Gastroesophageal sphincter (tissue), 4 donors: ENCODE data around the gene CRYBB2. TPM values are rescaled to one million over a fixed set of nuclear protein-coding genes. Genes with fewer than 3 reads are reported as not detected.

Source experiments
- ATAC-seq: fragments of 150-250 bp; one replicate; pipeline ENCODE4 v1.9.1; 2016; ENCODE audit warnings: mild to moderate bottlenecking, moderate library complexity
- H3K27ac ChIP-seq, 4 donors: fragments of 200-600 bp; sonication (generic) in 3 of 4; 1 replicate in 3 of 4; 2 replicates in 1 of 4; pipeline ENCODE4 v1.5.1; 2016 to 2019
- H3K27me3 ChIP-seq: fragments of 200-600 bp; sonication (generic); one replicate; pipeline ENCODE4 v1.5.1; 2019
- H3K36me3 ChIP-seq, 2 donors: fragments of 200-600 bp; sonication (generic); one replicate each; pipeline ENCODE4 v1.5.1; 2019; ENCODE audit warnings: control low read depth in 1 of 2
- H3K4me1 ChIP-seq, 3 donors: fragments of 200-600 bp; sonication (generic); 1 replicate in 2 of 3; 2 replicates in 1 of 3; pipeline ENCODE4 v1.5.1; 2016 to 2019; ENCODE audit warnings: control low read depth in 2 of 3
- H3K4me3 ChIP-seq, 2 donors: fragments of 200-600 bp; sonication (generic); one replicate each; pipeline ENCODE4 v1.5.1; 2019; ENCODE audit warnings: mild to moderate bottlenecking in 1 of 2, moderate library complexity in 1 of 2
- H3K9me3 ChIP-seq, 3 donors: fragments of 200-600 bp; sonication (generic); one replicate each; pipeline ENCODE4 v1.5.1; 2017 to 2019; ENCODE audit warnings: control low read depth in 2 of 3
- EP300 ChIP-seq: sonication (generic); formaldehyde crosslinking; IDR thresholded peaks from one replicate; pipeline ENCODE4 v1.6.1; 2017; ENCODE audit warnings: antibody characterized with exemption, mild to moderate bottlenecking
- POLR2A ChIP-seq, 2 donors: fragments of 450-650 bp; IDR thresholded peaks; one replicate each; pipeline ENCODE4 v1.6.1; 2017; ENCODE audit warnings: antibody characterized with exemption in 2 of 2, mild to moderate bottlenecking in 2 of 2, moderate library complexity in 1 of 2
- POLR2AphosphoS5 ChIP-seq: sonication (generic); formaldehyde crosslinking; IDR thresholded peaks from one replicate; pipeline ENCODE4 v1.6.1; 2017; ENCODE audit warnings: antibody characterized with exemption
- WGBS, 2 donors: methylation state at CpG; one replicate each; pipeline ENCODE4 v1.1.5; 2018; ENCODE audit warnings: low coverage in 1 of 2; 5-methylcytosine and 5-hydroxymethylcytosine counted together
- total RNA-seq, 4 donors: library from RNA; depleted of rRNA; stranded (reverse); fragments of >200 nt; gene quantifications; one replicate each; pipeline ENCODE4 v1.1.0, GENCODE V29; 2016
- TF ChIP-seq, protein P1 (sequence below), 4 experiments: fragments of 200-600 bp in 2 of 4; fragments of 450-650 bp in 2 of 4; sonication (generic) in 1 of 4; IDR thresholded peaks; one replicate each; pipeline ENCODE4 v1.5.1; 2017 to 2019; ENCODE audit warnings: antibody characterized with exemption in 4 of 4, mild to moderate bottlenecking in 2 of 4, moderate library complexity in 2 of 4

The CRYBB2 gene
- total RNA-seq, 4 donors from 2014 or later: not detected

DNA sequence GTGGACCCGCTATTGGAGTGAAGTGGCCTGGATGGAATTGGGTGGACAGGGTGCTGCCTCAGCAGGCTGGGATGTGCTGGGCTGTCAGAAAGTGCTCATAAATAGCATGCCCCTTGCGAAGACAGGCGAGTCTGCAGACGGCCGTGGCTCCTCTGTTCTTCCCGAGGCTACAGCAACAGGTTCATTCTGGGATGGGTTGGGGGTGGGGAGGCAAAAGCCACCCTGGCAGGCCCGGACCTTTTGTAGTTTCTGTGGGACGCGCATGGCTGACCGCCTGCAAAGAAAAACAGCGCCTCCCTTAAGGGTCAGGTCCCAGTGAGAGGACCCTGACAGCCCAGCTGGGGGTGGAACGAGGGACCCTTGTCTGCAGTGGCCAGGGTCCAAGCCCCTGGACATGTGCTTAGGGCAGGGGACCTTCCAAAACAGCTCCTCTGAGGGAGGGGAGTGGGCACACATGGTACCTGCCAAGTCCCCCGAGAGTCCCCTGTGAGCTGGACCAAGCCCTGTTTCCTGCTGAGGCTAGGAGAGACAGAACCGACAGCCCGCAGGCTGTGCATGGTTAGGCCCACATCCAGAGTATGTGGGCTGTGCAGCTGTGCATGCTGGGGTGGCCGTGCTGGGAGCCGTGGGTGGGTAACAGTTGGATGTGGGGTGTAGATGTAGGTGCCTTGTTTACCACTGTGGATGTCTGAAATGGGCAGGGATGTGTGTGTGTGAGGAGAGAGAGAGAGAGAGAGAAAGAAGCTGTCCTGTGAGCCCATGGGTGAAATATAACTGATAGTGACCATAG is 19.5 kb upstream of the CRYBB2 start, which contains the start of gene CRYBB3:
Gene CRYBB3, plus strand, starts transcription at position 128 of the 790 bp plus-strand sequence. CDS start 1,539 bp downstream, outside the sequence.
- no peak within 1 kb of the TSS for H3K4me3 ChIP-seq
- TF ChIP-seq, protein P1, sequence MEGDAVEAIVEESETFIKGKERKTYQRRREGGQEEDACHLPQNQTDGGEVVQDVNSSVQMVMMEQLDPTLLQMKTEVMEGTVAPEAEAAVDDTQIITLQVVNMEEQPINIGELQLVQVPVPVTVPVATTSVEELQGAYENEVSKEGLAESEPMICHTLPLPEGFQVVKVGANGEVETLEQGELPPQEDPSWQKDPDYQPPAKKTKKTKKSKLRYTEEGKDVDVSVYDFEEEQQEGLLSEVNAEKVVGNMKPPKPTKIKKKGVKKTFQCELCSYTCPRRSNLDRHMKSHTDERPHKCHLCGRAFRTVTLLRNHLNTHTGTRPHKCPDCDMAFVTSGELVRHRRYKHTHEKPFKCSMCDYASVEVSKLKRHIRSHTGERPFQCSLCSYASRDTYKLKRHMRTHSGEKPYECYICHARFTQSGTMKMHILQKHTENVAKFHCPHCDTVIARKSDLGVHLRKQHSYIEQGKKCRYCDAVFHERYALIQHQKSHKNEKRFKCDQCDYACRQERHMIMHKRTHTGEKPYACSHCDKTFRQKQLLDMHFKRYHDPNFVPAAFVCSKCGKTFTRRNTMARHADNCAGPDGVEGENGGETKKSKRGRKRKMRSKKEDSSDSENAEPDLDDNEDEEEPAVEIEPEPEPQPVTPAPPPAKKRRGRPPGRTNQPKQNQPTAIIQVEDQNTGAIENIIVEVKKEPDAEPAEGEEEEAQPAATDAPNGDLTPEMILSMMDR (IDR thresholded peaks at IDR 0.05): no peak
- TF ChIP-seq POLR2AphosphoS5 (no peak), EP300 (no peak), POLR2A (IDR thresholded peaks at IDR 0.05) (no peak)
- no peaks in the 10 kb centered on the region for H3K27me3 ChIP-seq
- no peaks in the 10 kb centered on the region for H3K9me3 ChIP-seq
- peaks cover 0 to 60% of the 10 kb centered on the region in 2 donors for H3K36me3 ChIP-seq
- no peak within 1 kb of the TSS for H3K27ac ChIP-seq
- ATAC-seq: no peak
- WGBS, 2 donors: no CpG with 5 or more reads among the region's 17 CpGs
- H3K4me1 ChIP-seq: no peaks in the 10 kb centered on the region

DNA sequence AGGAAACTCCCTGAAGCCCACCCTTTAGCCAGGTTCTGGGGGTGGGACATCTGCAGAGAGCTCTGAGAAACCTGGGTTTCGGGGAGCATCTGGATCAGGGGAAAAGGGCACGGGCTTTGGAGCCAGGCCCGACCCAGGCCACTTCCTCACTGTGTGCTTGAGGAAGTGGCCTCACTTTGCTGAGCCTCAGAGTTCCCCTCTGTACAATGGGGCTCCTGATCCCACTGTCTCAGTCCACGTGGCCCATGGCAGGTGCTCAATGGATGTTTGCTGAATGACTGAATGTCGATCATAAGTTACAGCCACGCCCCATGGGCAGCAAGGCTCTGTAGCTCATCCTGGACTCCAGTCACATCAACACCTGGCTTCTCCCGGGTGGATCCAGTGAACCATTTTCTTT is 18.5 kb upstream of the CRYBB2 start:
- 79% methylated on average over 3 of the region's 7 CpGs; no CpG with 5 or more reads in 1 of the 2 donors for WGBS, 2 donors
- H3K4me3 ChIP-seq: no peak overlapping the region
- no peak overlapping the region for H3K27ac ChIP-seq
- TF ChIP-seq, protein P1 (IDR thresholded peaks at IDR 0.05): no peak
- TF ChIP-seq POLR2A (IDR thresholded peaks at IDR 0.05) (no peak), POLR2AphosphoS5 (no peak), EP300 (no peak)
- no peaks in the 10 kb centered on the region for H3K27me3 ChIP-seq
- H3K36me3 ChIP-seq: peaks cover 0 to 49% of the 10 kb centered on the region in 2 donors
- no peak for ATAC-seq
- no peaks in the 10 kb centered on the region for H3K9me3 ChIP-seq
- H3K4me1 ChIP-seq: no peaks in the 10 kb centered on the region

DNA sequence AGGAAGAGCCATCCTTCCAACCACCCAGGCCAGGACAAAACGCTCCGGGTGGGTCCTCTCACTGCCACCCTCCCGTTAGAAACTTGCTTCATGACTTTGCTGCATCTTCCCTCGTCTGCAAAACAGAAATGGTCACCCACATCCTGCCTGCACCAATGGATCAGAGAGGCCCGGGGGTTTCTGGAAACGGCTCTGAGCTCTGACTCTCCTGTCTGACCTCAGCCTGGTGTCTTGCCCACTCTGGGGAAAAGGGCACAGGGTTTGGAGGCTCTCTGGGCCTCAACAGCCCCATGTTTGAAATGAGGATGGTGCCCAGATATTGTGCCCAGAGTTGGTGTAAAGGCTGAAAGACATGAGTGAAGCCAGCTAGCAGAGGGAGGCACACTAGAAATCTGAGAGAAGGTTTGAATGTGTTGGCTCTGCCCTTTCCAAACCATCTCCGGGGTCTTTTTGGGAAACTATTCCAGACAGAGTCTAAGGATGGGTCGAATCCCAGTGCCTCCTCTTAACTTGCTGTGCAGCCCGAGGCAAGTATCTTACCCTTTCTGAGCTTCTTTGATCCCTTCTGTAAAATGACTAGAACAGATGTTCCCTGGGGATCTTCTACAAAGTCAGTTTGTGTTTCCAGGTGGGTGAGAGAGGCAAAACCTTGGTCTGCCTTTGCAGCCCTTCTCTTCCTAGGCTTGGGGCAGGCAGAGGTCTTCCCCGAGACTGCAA is 17.7 kb upstream of the CRYBB2 start:
- TF ChIP-seq POLR2A (IDR thresholded peaks at IDR 0.05) (no peak), EP300 (no peak)
- TF ChIP-seq, protein P1 (IDR thresholded peaks at IDR 0.05): no peak
- Histone ChIP-seq H3K4me1 (no peaks in the 10 kb centered on the region), H3K36me3 (peaks cover 0 to 42% of the 10 kb centered on the region in 2 donors), H3K27me3 (no peaks in the 10 kb centered on the region), H3K27ac (no peak overlapping the region), H3K4me3 (no peak overlapping the region), H3K9me3 (no peaks in the 10 kb centered on the region)
- ATAC-seq: no peak
- 51 to 68% methylated on average over 3 to 5 of the region's 10 CpGs for WGBS, 2 donors

DNA sequence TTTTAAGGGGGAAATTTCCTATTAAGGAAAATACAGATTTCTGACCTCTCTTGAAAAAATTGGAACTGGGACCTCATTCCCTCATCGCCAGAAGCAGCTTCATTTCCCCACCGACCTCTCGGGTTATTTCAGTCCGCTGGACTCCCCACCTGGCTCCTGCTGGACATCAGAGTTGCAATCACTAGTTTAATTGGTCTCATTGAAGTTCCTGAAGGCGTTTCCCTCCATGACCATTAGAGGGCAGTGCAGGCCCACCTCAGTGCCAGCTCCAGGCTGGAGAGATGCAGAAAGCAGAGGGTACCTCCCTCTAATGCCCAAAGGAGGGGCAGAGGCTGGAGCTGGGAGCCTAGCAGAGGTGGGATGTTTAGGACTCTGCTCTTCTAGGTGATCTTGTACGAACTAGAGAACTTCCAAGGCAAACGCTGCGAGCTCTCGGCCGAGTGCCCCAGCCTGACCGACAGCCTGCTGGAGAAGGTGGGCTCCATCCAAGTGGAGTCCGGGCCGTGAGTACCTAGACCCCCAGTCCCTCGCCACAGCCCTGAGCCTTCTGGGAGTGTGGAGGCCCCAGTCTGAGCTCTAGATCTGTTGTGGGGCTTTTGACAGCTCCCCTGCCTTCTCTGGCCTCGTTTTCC is 17.0 kb upstream of the CRYBB2 start:
- no peak overlapping the region for H3K4me3 ChIP-seq
- ATAC-seq: peak; percentile 63
- no peak for TF ChIP-seq EP300
- TF ChIP-seq, protein P1 (IDR thresholded peaks at IDR 0.05): peak; percentile 63 to 92 (median 77)
- H3K36me3 ChIP-seq: peaks cover 0 to 35% of the 10 kb centered on the region in 2 donors
- WGBS, 2 donors: 38 to 60% methylated on average over 6 to 10 of the region's 15 CpGs
- H3K4me1 ChIP-seq: no peaks in the 10 kb centered on the region
- H3K9me3 ChIP-seq: no peaks in the 10 kb centered on the region
- no peak overlapping the region for H3K27ac ChIP-seq
- H3K27me3 ChIP-seq: no peaks in the 10 kb centered on the region
